Measurements from ENCODE around the gene CLCN3. TPM values are rescaled to one million over a fixed set of nuclear protein-coding genes. Genes with fewer than 3 reads are reported as not detected.

The CLCN3 gene
- total RNA-seq, 2 experiments from 2014 or later, result 21.5 to 22.8 TPM

- Mint-ChIP-seq H3K9me3 (ENCODE audit: low read depth) (no peaks in the 10 kb centered on the region), H3K36me3 (peaks cover 19% of the 10 kb centered on the region), H3K27me3 (no peaks in the 10 kb centered on the region), H3K27ac (no peak overlapping the region), H3K4me3 (no peak overlapping the region), H3K4me1 (peaks cover 6% of the 10 kb centered on the region)
- CTCF ChIA-PET, result interaction anchor here (1.5 kb wide), 1 partner anchor 37 kb away, joined by 3 read pairs; the partner anchor contains the start of gene NEK1
- DNase-seq, result no peak
- no peak for ATAC-seq
Measured at GRCh38 chr4:169649545-169650226, 29.3 kb downstream of the CLCN3 start.

GRCh38 chr4:169650227-169650936 is 30.0 kb downstream of the CLCN3 start:
- ATAC-seq (no peak), DNase-seq (no peak)
- H3K4me3 Mint-ChIP-seq, result no peak overlapping the region
- peaks cover 6% of the 10 kb centered on the region for H3K4me1 Mint-ChIP-seq
- no peaks in the 10 kb centered on the region for H3K9me3 Mint-ChIP-seq (ENCODE audit: low read depth)
- H3K27me3 Mint-ChIP-seq, result no peaks in the 10 kb centered on the region
- H3K27ac Mint-ChIP-seq, result no peak overlapping the region
- CTCF ChIA-PET, result interaction anchor here (1.5 kb wide), 1 partner anchor 37 kb away, joined by 3 read pairs; the partner anchor contains the start of gene NEK1
- peaks cover 21% of the 10 kb centered on the region for H3K36me3 Mint-ChIP-seq

- CTCF ChIA-PET, result no interaction called here
- H3K9me3 Mint-ChIP-seq (ENCODE audit: low read depth), result no peaks in the 10 kb centered on the region
- H3K27me3 Mint-ChIP-seq, result no peaks in the 10 kb centered on the region
- no peak for ATAC-seq
- H3K36me3 Mint-ChIP-seq, result peaks cover 22% of the 10 kb centered on the region
- no peak overlapping the region for H3K4me3 Mint-ChIP-seq
- no peak overlapping the region for H3K27ac Mint-ChIP-seq
- H3K4me1 Mint-ChIP-seq, result peaks cover 6% of the 10 kb centered on the region
- no peak for DNase-seq
Measured at GRCh38 chr4:169652535-169652934, 32.2 kb downstream of the CLCN3 start.

- CTCF ChIA-PET, result no interaction called here
- Mint-ChIP-seq H3K4me3 (no peak overlapping the region), H3K27me3 (no peaks in the 10 kb centered on the region), H3K4me1 (peaks cover 20% of the 10 kb centered on the region), H3K36me3 (peaks cover 16% of the 10 kb centered on the region), H3K27ac (no peak overlapping the region), H3K9me3 (ENCODE audit: low read depth) (no peaks in the 10 kb centered on the region)
- no peak for DNase-seq
- ATAC-seq, result no peak
Measured at GRCh38 chr4:169655401-169655800, 35.0 kb downstream of the CLCN3 start.

- peaks cover 19% of the 10 kb centered on the region for H3K4me1 Mint-ChIP-seq
- no peak overlapping the region for H3K4me3 Mint-ChIP-seq
- DNase-seq (no peak), ATAC-seq (no peak)
- H3K36me3 Mint-ChIP-seq, result peaks cover 12% of the 10 kb centered on the region
- no peaks in the 10 kb centered on the region for H3K9me3 Mint-ChIP-seq (ENCODE audit: low read depth)
- no peak overlapping the region for H3K27ac Mint-ChIP-seq
- CTCF ChIA-PET, result interaction anchor here (1.6 kb wide), 1 partner anchor 12 kb away, joined by 3 read pairs; no protein-coding TSS in a partner anchor
- no peaks in the 10 kb centered on the region for H3K27me3 Mint-ChIP-seq
Measured at GRCh38 chr4:169657470-169658107, 37.2 kb downstream of the CLCN3 start.

- no peak for DNase-seq
- ATAC-seq, result no peak
- Mint-ChIP-seq H3K4me1 (peaks cover 17% of the 10 kb centered on the region), H3K4me3 (no peak overlapping the region), H3K9me3 (ENCODE audit: low read depth) (no peaks in the 10 kb centered on the region), H3K27ac (no peak overlapping the region), H3K36me3 (peaks cover 8% of the 10 kb centered on the region), H3K27me3 (no peaks in the 10 kb centered on the region)
- CTCF ChIA-PET, result interaction anchor here (1.6 to 2.6 kb wide), 3 partner anchors 13 to 45 kb away, joined by 3 to 11 read pairs (median 10); partner anchors contain the start of genes CLCN3 and NEK1
Measured at GRCh38 chr4:169658196-169658595, 37.8 kb downstream of the CLCN3 start.

- Mint-ChIP-seq H3K4me3 (peak overlapping the region; percentile 28), H3K4me1 (peaks cover 19% of the 10 kb centered on the region), H3K27ac (peak overlapping the region; percentile 62), H3K36me3 (peaks cover 6% of the 10 kb centered on the region), H3K9me3 (ENCODE audit: low read depth) (no peaks in the 10 kb centered on the region), H3K27me3 (no peaks in the 10 kb centered on the region)
- DNase-seq, result no peak
- ATAC-seq, result no peak
- CTCF ChIA-PET, result interaction anchor here (1.6 to 2.6 kb wide), 3 partner anchors 14 to 46 kb away, joined by 3 to 11 read pairs (median 10); partner anchors contain the start of genes CLCN3 and NEK1
Measured at GRCh38 chr4:169658975-169659715, 38.8 kb downstream of the CLCN3 start.

GRCh38 chr4:169659716-169660670 is 39.6 kb downstream of the CLCN3 start:
- no peaks in the 10 kb centered on the region for H3K9me3 Mint-ChIP-seq (ENCODE audit: low read depth)
- CTCF ChIA-PET, result interaction anchor here (2.3 to 2.6 kb wide), 2 partner anchors 40 to 47 kb away, joined by 10 to 11 read pairs; partner anchors contain the start of genes CLCN3 and NEK1
- peak; percentile 84 for DNase-seq
- peaks cover 22% of the 10 kb centered on the region for H3K4me1 Mint-ChIP-seq
- peak overlapping the region; percentile 68 for H3K4me3 Mint-ChIP-seq
- H3K27ac Mint-ChIP-seq, result peak overlapping the region; percentile 90
- ATAC-seq, result peak; percentile 98
- H3K27me3 Mint-ChIP-seq, result no peaks in the 10 kb centered on the region
- peaks cover 4% of the 10 kb centered on the region for H3K36me3 Mint-ChIP-seq

GRCh38 chr4:169660929-169661328 is 40.6 kb downstream of the CLCN3 start:
- peaks cover 29% of the 10 kb centered on the region for H3K4me1 Mint-ChIP-seq
- DNase-seq, result no peak
- CTCF ChIA-PET, result interaction anchor here (2.6 kb wide), 1 partner anchor 48 kb away, joined by 10 read pairs; the partner anchor contains the start of gene NEK1
- ATAC-seq, result no peak
- H3K4me3 Mint-ChIP-seq, result no peak overlapping the region
- no peaks in the 10 kb centered on the region for H3K27me3 Mint-ChIP-seq
- no peaks in the 10 kb centered on the region for H3K36me3 Mint-ChIP-seq
- H3K9me3 Mint-ChIP-seq (ENCODE audit: low read depth), result no peaks in the 10 kb centered on the region
- no peak overlapping the region for H3K27ac Mint-ChIP-seq

GRCh38 chr4:169661761-169662160 is 41.4 kb downstream of the CLCN3 start:
- H3K27ac Mint-ChIP-seq, result no peak overlapping the region
- CTCF ChIA-PET, result interaction anchor here (0.9 to 1.5 kb wide), 2 partner anchors 19 to 41 kb away, joined by 3 to 6 read pairs; partner anchors contain the start of gene CLCN3
- peaks cover 29% of the 10 kb centered on the region for H3K4me1 Mint-ChIP-seq
- H3K4me3 Mint-ChIP-seq, result no peak overlapping the region
- ATAC-seq (no peak), DNase-seq (no peak)
- no peaks in the 10 kb centered on the region for H3K27me3 Mint-ChIP-seq
- peaks cover 6% of the 10 kb centered on the region for H3K36me3 Mint-ChIP-seq
- peaks cover 3% of the 10 kb centered on the region for H3K9me3 Mint-ChIP-seq (ENCODE audit: low read depth)

GRCh38 chr4:169662206-169662605 is 41.8 kb downstream of the CLCN3 start:
- CTCF ChIA-PET, result interaction anchor here (0.9 to 1.5 kb wide), 2 partner anchors 19 to 42 kb away, joined by 3 to 6 read pairs; partner anchors contain the start of gene CLCN3
- no peak overlapping the region for H3K4me3 Mint-ChIP-seq
- peaks cover 3% of the 10 kb centered on the region for H3K9me3 Mint-ChIP-seq (ENCODE audit: low read depth)
- H3K36me3 Mint-ChIP-seq, result peaks cover 6% of the 10 kb centered on the region
- ATAC-seq (no peak), DNase-seq (no peak)
- H3K4me1 Mint-ChIP-seq, result peaks cover 29% of the 10 kb centered on the region
- H3K27ac Mint-ChIP-seq, result no peak overlapping the region
- H3K27me3 Mint-ChIP-seq, result no peaks in the 10 kb centered on the region

- Mint-ChIP-seq H3K27ac (no peak overlapping the region), H3K9me3 (ENCODE audit: low read depth) (peaks cover 3% of the 10 kb centered on the region), H3K4me3 (no peak overlapping the region), H3K36me3 (peaks cover 14% of the 10 kb centered on the region), H3K27me3 (no peaks in the 10 kb centered on the region), H3K4me1 (peaks cover 25% of the 10 kb centered on the region)
- DNase-seq, result no peak
- ATAC-seq, result no peak
- CTCF ChIA-PET, result no interaction called here
Measured at GRCh38 chr4:169663402-169663801, 43.0 kb downstream of the CLCN3 start.
